NCI-H2081 treated with DMSO at 0.1 percent for 48 hours (cell line): ENCODE results near the gene LMNTD2.

Source experiments
- DNase-seq: peaks from one replicate; lab custom pipeline; 2025; lab: John Stamatoyannopoulos, UW

Gene LMNTD2, protein sequence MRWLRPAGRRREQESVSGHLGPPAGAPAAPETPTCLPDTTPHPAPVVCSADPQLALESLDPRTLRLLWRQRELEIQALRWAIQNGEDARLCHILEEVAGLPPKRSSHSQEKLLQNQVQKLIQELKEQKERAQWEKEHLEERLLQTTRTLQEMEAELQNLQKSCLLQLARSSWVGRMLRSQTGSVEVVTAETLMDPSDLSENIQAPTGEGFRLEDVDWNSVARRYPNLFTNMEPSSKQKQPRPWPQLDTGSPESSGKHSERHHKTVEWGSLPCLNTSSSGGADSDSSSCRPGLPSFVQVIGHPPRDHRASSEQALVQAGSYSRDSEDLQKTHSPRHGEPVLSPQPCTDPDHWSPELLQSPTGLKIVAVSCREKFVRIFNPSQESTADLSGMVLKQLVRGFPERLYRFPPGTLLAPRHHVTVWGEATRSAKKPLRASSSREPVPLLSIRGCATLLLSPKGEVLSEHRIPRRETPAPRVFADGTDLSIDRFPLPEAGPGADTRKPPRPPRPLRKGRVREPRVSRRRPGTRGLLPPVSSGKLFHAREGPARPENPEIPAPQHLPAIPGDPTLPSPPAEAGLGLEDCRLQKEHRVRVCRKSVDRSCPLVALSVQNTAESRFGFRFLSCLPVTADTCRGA

DNA sequence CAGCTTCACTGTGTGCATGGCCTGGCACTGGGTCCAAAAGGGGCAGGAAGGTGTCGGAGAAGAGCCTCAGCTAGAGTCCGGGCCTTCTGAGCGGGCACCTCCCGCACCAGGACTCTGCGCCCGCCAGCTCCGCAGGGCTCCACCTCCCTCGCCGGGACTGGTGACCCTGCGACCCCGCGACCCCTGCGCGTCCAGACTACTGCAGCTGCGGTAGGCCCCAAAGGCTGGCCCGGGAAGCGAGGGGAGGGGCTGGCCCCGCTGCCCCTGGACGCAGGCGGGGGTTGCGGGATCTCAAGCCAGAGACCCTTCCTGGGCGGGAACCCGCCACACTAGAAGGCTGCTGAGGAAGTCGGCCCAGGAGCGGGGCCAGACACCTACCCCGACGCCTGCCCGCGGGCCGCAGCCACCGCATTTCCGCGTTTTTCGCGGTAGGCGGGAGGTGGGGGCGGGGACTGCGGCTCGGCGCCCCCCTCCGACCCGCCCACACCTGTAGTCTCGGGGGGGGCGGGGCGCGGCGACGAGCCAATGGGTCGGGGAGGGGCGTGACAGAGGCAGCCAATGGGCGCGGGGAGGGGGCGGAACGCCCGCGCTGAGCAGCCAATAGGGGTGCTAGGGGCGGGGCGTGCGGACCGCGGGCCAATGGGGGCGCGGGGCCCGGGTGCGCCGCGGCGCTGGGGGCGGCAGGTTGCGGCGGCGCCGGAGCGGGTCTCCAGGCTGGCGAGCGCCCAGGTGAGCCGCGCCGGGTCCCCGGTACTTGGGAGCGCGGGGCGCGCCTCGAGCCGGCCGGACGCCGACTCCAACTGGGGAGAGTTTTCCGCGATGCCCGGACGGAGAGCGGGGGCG is at the start of gene LMNTD2, which contains the start of gene RASSF7:
TSS of gene LMNTD2 (minus strand) at position 434 of the 843 bp plus-strand sequence. CDS start at position 412, 22 bp downstream.
TSS of gene RASSF7 (plus strand) at position 666 of the 843 bp plus-strand sequence. CDS start 799 bp downstream, outside the sequence.
- DNase-seq: peak; percentile 15

DNA sequence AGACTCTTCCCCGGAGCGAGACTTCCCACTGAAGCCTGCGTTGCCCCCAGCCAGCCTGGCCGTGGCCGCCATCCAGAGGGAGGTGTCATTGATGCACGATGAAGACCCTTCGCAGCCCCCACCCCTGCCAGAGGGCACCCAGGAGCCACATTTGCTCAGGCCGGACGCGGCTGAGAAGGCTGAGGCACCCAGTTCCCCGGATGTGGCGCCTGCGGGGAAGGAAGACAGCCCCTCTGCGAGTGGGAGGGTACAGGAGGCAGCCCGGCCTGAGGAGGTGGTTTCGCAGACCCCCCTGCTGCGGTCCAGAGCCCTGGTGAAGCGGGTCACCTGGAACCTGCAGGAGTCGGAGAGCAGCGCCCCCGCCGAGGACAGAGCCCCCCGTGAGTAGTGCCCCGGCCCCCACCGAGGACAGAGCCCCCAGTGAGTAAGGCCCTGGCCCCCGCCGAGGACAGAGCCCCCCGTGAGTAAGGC is 48.8 kb upstream of the LMNTD2 start:
- no peak for DNase-seq

DNA sequence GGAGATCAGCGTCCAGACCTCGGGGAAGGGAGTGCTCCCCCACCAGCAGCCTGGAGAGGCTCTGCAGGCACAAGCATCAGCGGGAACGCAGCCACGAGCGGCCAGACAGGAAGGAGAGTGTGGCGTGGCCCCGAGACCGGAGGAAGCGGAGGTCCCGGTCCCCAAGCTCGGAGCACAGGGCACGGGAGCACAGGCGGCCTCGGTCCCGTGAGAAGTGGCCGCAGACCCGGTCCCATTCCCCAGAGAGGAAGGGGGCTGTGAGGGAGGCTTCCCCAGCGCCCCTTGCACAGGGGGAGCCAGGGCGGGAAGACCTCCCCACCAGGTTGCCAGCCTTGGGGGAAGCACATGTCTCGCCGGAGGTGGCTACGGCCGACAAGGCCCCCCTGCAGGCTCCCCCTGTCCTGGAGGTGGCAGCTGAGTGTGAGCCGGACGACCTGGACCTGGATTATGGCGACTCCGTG is 48.3 kb upstream of the LMNTD2 start:
- DNase-seq: no peak

DNA sequence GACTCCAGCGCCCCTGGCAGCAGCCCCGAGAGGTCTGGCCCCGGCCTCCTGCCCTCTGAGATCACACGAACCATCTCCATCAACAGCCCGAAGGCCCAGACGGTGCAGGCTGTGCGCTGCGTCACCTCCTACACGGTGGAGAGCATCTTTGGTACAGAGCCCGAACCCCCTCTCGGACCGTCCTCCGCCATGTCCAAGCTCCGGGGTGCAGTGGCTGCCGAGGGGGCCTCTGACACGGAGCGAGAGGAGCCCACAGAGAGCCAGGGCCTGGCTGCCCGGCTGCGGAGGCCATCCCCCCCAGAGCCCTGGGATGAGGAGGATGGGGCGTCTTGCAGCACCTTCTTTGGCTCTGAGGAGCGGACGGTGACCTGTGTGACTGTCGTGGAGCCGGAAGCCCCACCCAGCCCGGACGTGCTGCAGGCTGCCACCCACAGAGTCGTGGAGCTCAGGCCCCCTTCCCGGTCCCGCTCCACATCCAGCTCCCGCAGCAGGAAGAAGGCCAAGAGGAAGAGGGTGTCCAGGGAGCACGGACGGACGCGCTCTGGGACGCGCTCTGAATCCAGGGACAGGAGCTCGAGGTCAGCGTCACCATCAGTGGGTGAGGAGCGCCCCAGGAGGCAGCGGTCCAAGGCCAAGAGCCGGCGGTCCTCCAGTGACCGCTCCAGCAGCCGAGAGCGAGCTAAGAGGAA is 47.6 kb upstream of the LMNTD2 start:
- no peak for DNase-seq

DNA sequence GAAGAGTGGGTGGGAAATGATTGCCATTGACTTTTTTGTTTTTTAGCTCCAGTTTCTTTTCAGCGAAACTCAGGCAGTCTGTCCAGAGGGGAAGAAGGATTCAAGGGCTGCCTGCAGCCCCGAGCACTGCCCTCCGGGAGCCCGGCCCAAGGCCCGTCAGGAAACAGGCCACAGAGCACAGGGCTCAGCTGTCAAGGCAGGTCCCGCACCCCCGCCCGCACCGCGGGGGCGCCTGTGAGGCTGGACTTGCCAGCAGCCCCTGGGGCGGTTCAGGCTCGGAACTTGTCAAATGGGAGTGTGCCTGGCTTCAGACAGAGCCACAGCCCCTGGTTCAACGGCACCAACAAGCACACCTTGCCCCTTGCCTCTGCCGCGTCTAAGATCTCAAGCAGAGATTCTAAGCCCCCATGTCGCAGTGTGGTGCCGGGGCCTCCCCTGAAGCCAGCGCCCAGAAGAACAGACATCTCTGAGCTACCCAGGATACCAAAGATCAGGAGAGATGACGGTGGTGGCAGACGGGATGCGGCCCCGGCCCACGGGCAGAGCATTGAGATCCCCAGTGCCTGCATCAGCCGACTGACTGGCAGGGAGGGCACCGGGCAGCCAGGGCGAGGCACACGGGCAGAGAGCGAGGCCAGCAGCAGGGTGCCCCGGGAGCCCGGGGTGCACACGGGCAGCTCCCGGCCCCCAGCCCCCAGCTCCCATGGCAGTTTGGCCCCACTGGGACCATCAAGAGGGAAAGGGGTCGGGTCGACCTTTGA is 46.7 kb upstream of the LMNTD2 start:
- no peak for DNase-seq

DNA sequence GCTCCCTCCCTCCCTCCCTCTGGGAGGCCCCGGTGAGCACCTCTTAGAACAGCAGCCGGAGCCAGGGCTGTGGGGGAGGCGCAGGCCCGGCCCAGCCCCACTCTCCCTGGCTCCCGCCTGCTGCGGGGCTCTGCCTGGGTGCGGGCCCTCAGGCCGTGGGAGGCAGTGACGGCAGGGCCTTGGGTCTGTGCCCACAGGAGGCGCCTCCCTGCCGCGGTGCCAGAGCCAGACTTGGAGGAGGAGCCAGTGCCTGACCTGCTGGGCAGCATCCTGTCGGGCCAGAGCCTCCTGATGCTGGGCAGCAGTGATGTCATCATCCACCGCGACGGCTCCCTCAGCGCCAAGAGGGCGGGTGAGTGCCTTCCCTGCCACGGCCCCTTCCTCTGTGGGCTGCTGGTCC is 45.7 kb upstream of the LMNTD2 start:
- no peak for DNase-seq

DNA sequence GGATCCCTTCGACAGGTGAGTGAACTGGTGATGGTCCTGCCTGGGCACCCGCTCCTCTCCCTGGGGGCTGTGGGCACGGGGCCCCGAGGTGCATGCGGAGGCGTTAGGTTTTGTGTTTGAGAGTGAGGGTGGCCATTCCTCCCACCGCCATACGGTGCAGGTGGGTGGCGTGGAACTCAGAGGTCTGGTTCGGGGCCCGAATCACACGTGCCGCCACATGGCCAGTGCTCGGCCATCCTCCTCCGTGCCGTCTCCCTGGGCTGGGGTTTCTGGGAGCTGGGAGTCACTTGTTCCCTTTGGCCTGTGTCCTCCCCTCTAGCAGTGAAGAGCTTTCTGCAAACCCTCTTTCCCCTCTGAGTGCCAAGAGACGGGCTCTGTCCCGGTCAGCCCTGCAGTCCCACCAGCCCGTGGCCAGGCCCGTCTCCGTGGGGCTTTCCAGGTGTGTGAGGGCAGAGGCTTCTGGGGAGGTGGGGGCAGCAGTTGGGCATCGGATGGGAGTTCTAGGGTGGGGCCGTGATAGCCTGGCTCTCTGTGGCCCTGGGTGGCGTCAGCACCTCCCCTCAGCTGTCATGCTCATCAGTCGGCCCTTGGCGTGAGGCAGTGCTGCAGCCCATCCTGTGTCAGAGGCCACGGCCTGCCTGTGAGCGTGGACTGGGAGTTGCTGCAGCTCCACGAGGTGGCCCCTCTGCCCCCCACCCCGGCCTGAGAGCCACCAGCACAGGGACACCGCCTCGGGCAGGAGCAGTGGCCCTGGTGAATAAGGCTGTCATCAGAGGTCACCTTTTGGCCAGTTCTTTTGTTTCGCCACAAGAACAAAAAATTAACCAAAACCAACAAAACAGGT is 45.0 kb upstream of the LMNTD2 start:
- DNase-seq: no peak

DNA sequence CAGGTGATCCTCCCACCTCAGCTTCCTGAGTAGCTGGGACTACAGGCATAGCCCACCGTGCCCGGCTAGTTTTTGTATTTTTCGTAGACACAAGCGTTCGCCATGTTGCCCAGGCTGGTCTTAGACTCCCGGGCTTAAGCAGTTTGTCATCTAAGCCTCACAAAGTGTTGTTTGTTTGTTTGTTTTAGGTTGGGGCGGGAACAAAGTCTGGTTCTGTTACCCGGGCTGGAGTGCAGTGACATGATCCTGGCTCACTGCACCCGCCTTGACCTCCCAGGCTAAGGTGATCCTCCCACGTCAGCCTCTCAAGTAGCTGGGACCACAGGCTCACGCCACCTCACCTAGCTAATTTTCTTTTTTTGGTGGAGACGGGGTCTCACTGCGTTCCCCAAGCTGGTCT is 42.6 kb upstream of the LMNTD2 start:
- no peak for DNase-seq

DNA sequence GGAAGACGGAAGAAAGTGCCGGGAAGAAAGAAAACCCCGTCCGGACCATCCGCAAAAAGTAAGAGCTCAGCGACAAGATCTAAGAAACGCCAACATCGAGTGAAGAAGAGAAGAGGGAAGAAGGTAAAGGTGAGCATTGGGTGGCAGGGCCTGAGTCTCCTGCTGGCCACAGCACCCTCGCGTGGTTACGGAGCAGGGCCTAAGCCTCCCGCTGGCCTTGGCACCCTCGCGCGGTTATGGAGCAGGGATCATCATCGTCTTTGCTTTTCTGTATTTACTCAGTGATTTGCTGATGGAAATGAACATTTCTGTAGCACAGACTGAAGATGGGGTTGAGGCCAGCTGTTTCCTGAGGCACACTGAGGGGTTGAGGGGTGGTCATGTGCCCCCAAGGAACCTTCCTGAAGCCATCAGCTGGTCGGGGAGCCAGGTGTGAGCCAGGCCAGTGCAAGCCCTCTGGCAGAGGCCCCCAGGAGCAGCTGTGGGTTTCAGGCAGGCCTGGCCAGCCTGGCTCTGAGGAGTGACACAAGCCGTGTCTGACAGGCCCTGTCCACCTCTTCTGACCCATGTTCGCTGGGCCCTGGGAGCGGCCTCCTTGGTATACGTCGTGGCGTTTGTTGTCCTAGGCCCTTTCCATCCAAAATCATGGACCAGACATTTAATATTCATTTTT is 41.2 kb upstream of the LMNTD2 start:
- DNase-seq: no peak

DNA sequence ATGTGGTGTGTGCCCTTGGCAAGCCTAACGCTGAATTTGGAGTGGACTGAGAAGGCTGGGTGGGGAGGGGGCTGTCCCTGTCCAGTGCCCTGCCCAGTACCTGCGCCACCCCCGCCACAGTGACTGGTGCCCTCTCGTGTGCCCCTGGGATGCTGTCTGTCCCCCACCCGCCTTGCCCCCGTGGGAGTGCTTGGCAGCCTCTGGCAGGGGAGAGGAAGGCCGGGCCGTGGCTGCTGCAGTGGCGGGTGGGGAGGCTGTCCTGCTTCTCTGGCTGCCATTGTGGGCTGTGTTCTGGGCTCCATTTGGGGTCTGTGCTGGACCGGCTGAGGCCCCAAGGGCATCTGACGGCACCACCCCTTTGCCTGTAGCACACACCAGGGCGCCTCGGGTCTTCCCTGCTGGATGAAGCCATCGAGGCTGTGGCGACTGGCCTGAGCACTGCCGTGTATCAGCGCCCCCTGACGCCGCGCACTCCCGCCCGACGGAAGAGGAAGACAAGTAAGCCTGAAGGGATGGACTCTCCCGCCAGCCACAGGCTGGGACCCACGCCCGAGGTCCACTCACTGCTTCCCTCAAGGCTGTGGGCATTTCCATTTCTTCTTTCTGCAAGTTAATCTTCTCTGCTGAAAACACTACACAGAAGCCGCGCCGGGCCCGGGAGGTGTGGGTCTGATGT is 37.6 kb upstream of the LMNTD2 start:
- DNase-seq: no peak

DNA sequence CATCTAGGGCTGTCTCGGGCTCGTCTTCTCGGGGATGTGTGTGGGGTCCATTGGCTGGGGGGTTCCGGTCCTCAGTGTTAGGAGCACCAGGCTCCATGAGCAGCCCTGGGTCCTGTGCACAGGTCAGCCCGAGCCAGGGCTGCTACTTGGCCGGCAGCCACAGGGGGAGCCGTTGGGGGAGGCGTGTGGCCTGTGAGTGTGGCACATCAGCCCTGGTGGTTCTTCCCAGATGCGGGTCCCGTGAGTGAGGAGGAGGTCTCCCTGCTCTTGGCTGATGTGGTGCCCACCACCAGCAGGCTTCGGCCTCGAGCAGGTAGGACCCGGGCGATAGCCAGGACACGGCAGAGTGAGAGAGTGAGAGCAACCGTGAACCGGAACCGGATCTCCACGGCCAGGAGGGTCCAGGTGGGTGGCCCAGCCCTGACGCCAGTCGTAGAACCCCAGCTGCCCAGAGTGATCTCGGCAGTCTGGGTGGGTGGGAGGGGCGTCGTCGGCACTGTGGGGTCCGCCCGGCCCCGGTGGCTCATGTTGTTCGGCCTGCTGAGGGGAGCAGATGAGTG is 36.7 kb upstream of the LMNTD2 start:
- no peak for DNase-seq

DNA sequence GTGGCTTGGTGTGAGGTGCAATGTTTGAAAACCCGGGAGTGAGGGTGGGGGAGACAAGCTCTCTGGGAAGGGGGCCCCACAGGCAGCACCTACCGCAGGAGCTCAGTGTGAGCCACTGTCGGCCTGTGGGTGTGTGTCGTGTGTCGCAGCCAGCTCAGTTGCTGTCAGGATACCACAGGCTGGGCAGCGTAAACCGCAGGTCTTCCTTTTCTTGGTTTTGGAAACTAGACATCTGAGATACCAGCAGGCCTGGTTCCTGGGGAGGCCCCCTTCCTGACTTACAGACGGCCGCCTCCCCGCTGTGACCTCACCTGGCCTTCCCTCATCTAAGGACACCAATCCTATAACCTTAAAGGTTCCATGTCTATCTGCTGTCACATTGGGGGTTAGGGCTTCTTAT is 35.8 kb upstream of the LMNTD2 start:
- DNase-seq: no peak

DNA sequence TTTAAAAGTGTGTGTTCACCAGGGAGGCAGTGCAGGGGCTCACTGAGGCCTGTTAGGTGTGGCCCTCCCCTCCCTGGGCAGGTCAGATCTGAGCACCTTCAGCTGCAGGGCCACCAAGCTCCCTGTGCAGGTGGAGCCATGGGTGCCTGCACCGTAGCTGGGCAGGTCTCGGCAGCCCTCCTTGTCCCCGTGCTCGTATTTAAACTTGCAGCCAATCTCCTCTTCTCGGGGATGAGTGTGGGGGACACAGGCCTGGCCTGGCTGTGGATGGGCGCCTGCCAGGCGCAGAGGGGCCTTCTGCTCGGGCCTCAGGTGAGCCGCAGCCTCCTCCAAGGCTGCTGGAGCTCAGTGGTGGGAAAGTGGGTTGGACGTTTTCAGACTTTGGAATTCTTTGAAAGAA is 34.9 kb upstream of the LMNTD2 start:
- no peak for DNase-seq

DNA sequence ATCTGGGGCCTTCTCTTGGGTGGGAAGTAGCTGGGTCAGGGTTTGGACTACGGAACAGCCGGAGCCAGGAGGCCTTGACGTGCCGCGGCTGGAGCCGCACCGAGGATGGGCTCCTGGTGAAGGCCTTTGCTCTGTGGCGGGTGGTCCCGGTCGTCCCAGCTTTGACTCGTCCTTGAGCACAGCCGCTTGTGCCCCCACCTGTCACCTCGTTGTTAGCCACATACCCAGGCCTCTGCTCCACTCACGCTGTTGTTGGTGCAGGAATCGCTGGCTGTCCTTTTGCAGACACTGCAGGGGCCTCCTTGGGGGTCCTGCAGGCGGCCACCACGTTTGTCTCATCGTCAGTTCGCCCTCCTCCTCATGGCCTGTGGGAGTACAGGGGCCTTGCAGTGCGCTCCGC is 32.8 kb upstream of the LMNTD2 start:
- no peak for DNase-seq

DNA sequence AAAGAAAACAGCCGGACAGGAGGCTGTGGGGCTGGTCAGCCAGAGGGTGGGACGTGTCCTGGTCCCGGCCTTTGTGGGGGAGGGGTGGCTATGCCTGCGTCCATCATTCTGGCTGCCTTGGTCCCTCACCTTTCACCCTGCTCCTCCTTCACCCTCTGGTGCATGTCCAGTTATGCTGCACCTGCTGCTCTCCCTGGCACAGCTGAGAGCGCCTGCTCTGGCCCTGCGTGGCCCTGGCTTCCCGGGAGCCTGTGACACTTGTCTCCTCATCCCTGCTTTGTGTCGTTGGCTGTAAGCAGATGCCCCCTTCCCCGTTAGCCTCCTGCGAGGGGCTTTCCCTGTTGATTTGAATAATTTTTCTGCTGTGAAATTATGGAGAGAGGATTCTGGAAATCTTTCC is 32.4 kb upstream of the LMNTD2 start:
- DNase-seq: no peak

DNA sequence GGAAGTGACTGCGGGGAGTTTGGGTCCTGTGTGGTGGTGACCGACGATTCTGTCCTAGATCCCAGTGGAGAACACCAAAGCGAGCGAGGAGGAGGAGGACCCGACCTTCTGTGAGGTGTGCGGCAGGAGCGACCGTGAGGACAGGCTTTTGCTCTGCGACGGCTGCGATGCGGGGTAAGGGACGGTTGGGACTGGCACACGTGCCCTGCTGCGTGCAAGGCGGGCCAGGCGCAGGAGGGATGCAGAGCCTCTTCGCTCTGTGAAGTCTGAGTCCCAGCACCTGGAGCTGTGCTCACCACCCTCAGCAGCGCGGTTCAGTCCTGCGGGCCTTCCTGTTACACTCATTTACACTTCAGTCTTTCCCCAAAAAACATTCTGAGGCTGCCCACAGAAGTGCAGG is 32.0 kb upstream of the LMNTD2 start:
- DNase-seq: no peak

DNA sequence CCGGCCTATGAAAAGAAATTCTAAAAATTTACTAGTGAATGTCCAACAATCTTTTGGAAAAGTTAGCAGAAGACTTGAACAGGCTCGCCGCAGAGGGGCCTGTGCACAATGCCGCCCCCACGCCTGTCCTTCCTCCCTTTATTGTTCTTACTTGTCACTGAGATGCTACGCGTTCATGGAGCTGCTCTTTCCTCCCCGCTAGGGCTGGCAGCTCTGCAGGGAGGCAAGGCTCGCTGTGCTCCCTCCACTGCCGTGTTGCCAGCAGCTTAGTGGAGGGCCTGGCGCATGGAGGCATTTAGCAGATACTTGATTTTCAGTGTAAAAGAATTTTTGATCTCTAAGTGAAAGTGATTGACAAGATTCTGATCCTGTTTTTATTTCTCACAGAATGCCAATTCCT is 30.5 kb upstream of the LMNTD2 start:
- DNase-seq: no peak

DNA sequence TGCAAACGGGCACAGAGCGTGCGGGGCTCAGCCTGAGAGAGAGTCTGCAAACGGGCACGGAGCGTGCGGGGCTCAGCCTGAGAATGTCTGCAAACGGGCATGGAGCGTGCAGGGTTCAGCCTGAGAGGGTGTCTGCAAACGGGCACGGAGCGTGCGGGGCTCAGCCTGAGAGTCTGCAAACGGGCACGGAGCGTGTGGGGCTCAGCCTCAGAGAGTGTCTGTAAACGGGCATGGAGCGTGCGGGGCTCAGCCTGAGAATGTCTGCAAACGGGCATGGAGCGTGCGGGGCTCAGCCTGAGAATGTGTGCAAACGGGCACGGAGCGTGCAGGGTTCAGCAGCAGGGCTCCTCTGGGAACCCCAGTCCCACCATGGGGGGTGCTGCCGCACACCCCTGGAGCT is 29.3 kb upstream of the LMNTD2 start:
- DNase-seq: no peak

DNA sequence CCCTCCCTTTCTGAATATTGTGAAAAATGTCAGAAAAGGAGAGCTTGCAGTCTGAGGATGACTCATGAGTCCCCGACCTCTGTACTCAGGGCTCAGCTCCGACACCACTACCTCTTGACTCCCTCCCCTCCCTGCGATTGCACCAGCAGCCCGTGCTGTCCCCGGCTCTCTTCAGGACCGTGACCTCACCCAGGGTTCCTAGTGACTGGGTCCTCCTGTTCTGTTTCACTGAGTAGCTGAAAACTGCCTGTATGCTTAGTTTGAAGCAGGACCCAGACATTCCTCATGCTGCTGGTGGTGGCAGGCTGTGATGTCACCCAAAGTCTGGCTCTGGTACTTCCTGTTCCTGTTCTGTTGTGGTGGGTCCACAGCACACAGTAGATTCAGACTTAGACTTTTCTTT is 27.4 kb upstream of the LMNTD2 start:
- DNase-seq: no peak
